ENCODE results near the gene OSBPL9.

- TF ChIP-seq CTCF (IDR thresholded peaks at IDR 0.05) (no peak), EZH2 (IDR thresholded peaks at IDR 0.05; ENCODE audit: borderline replicate concordance, insufficient read depth, low read depth, low read length, poor library complexity, severe bottlenecking) (no peak)
Observed at GRCh38 chr1:51623450-51623849, 6.6 kb downstream of the OSBPL9 start.

Data from B cell (primary cell).